MG63 (cell line): ENCODE results near the gene THAP7. TPM values are rescaled to one million over a fixed set of nuclear protein-coding genes. Genes with fewer than 3 reads are reported as not detected.
A peak's percentile ranks its signal among the peaks of the same experiment; 100 is the strongest.

Experiments
- DNase-seq: peaks from one replicate; pipeline ENCODE4 v3.0.0-alpha.2; 2020
- H3K27me3 ChIP-seq: fragments of 250-450 bp; sonication (Bioruptor Pico); 2 replicates; pipeline ENCODE4 v1.5.1; 2020; ENCODE audit warnings: mild to moderate bottlenecking, moderate library complexity
- H3K36me3 ChIP-seq: fragments of 250-450 bp; sonication (Bioruptor Pico); 2 replicates; pipeline ENCODE4 v1.5.1; 2020; ENCODE audit warnings: mild to moderate bottlenecking, moderate library complexity
- H3K4me3 ChIP-seq: fragments of 250-450 bp; sonication (Bioruptor Pico); 2 replicates; pipeline ENCODE4 v1.5.1; 2020; ENCODE audit warnings: mild to moderate bottlenecking, moderate library complexity
- H3K9me3 ChIP-seq: fragments of 250-450 bp; sonication (Bioruptor Pico); 2 replicates; pipeline ENCODE4 v1.5.1; 2020; ENCODE audit warnings: mild to moderate bottlenecking, moderate library complexity
- total RNA-seq: library from RNA; depleted of rRNA; stranded (reverse); fragments of >200 nt; shearing (Covaris generic); gene quantifications from 2 replicates; pipeline ENCODE4 v1.2.3, GENCODE V29; 2014; ENCODE audit warnings: low replicate concordance

THAP7 gene
- total RNA-seq, 1 experiment from 2014 or later: 46.5 TPM

DNA sequence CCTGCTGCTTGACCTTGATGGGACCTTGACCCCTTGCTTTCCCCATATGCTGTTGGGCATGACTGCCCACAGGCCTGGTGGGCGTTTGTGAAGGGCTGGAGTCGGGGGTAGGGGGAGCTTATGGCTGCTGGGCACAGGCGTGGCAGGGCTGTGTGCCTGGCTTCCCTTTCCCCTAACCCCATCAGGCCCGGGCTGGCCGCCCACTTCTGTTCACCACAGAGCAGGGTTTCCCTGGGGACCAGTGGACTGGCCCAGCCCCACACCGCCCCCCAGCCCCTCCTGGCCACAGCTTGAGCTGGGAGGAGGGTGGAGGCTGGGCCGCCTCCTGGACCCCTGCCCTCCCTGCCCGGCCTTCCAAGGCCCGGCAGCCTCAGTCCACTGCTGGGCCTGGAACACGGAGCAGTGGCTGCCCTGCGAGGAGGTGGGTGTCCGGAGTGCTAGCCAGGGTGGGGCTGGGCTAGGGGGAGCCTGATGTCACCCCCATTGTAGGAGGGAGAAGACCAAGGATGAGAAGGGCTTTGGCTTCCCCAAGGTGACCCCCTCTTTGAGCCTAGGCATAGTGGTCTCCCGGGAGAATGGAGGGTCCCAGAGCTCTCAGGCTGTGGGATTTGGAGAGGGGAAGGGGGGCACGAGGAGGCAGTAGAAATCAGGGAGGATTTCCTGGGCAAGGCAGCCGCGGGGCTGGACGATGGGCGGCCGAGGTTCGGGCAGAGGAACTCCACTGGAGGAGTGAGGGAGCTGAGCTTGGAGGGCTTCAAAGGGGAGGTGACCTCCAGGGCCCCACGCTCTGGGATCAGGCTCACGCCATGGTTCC is 34.8 kb downstream of the THAP7 start, which contains the start of gene AIFM3:
Gene AIFM3 (plus strand): TSS at position 373 of the 814 bp plus-strand sequence. CDS start 690 bp downstream, outside the sequence.
- H3K4me3 ChIP-seq: no peak within 1 kb of the TSS
- no peaks in the 10 kb centered on the region for H3K27me3 ChIP-seq
- no peaks in the 10 kb centered on the region for H3K9me3 ChIP-seq
- H3K36me3 ChIP-seq: no peaks in the 10 kb centered on the region
- DNase-seq: no peak

DNA sequence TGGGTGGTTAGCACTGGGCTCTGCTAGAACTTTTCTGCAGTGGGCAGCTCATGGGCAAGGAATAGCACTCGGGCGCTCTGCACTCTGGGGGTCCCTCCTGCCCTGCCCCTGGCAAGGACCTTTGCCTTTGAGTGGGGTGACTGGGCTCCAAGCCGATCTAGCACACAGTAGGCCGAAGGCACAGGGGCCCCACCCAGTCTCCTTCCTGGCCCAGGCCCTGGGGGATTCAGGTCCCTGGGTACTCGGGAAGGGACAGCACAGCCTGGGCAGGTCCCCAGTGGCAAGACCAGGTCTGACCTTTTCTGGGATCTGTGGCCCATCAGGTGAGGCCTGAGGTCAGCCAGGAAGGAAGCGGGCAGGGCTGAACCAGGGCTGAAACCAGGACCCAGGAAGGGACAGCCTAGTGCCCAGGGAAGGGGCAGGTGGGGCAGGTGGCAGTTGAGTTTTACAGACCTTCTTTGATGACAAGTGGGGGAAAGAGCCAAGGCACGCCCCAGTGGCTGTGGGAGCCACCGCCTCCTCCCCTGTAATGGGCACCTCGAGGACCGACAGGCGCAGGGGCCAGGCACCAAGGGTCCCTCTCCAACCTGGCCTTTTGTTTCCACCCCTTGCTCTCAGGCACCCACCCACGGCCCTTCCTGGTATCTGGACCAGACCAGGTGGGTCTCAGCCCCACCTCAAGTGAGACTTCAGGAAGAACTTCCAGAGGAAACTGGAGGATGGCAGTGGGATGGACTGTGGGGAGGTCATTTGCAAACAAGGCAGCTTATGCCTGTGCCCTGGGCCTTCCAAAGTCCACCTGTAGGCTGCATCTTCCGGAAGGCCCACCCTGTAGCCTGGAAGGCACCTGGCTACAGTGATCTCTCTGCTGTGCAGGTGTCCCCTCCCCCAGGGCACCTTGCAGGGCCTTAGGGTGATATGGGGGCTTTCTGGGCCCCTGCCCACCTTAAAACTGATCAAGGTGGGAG is 35.7 kb downstream of the THAP7 start:
- Histone ChIP-seq H3K9me3 (no peaks in the 10 kb centered on the region), H3K4me3 (no peak overlapping the region), H3K27me3 (no peaks in the 10 kb centered on the region), H3K36me3 (no peaks in the 10 kb centered on the region)
- DNase-seq: no peak

DNA sequence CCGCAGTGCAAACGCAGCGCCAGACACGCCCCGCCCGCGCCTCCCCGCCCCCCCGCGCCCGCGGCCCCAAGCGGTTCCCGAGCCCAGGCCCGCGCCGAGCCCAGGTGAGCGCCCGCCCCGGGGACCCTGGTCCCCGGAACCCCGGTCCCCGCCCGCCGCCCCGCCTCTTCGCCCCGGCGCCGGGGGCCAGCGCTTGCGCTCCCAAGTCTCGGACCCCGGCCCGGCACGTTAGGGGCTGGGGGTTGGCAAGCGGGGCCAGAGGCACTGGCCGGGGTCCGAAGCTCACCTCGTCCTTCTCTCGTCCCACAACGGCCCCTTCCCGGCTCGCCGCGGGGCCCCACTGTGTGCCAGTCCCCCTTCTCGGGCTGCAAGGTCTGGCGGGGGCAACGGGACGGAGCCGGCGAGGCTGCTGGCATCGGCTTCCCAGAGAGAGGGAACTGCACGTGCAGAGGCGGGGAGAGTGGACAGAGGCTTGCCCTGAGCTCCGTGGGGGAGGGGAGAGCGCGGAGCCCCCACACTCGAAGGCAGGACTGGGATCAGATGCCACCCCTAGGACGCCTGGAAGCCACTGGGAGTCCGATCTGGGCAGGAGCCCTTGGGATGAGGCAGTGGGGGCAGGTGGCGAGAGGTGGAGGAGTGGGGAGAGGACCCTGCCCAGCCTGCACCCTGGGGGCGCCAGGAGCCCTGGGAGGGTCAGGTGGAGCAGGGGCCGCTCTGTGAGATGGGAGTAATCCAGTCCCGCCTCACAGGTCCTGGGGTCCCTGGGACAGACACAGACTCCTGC is 36.6 kb downstream of the THAP7 start:
- no peaks in the 10 kb centered on the region for H3K9me3 ChIP-seq
- H3K4me3 ChIP-seq: no peak overlapping the region
- DNase-seq: no peak
- H3K27me3 ChIP-seq: no peaks in the 10 kb centered on the region
- H3K36me3 ChIP-seq: no peaks in the 10 kb centered on the region

DNA sequence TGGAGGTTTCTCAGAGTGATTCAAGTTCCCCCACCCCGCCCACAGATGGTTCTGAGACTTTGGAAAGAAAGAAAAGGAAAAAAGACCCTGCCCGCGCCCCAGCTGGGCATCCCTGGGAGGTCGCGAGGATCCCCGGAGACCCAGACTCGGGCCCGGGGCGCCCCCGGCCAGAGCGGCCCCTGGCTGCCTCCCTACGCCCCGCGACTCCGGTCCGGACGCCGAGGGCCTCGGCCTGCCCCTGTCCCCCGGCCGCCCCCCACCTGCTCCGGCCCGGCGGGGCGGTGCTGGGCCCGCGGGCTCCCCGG is 37.2 kb downstream of the THAP7 start:
- Histone ChIP-seq H3K36me3 (no peaks in the 10 kb centered on the region), H3K27me3 (no peaks in the 10 kb centered on the region), H3K9me3 (no peaks in the 10 kb centered on the region), H3K4me3 (no peak overlapping the region)
- DNase-seq: no peak

DNA sequence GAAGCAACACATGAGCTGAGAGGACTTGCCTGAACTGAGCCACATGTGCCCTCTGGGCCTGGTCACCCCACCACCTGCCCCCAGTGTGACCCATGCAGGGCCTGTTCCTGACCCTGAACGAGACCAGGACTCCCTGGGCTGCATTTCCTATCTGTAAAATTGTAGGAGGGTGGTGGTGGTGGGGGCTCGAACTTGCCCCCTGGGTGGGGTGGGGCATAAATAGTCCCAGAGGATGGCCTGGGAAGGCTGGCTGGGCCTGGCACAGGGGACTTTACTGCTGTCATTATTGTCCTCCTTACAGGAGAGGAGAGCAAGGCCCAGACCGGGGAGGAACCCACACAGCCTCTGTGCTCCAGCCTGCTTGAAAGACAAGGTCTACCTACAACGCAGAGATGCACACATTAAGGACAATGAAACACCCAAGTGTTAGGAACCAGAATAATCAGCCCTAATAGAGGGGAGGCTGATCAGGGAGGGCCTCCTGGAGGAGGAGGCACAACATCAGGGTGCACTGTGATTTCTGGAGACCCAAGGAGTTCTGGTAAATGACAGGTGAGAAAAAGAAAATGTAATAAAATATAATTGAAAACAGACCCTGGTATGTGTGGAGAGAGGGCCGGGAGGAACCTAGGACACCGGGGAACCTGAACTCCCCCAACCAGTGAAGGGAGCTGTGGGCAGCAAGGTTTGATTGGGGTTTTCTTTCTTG is 37.7 kb downstream of the THAP7 start:
- Histone ChIP-seq H3K9me3 (no peaks in the 10 kb centered on the region), H3K27me3 (no peaks in the 10 kb centered on the region), H3K4me3 (no peak overlapping the region), H3K36me3 (no peaks in the 10 kb centered on the region)
- DNase-seq: no peak

DNA sequence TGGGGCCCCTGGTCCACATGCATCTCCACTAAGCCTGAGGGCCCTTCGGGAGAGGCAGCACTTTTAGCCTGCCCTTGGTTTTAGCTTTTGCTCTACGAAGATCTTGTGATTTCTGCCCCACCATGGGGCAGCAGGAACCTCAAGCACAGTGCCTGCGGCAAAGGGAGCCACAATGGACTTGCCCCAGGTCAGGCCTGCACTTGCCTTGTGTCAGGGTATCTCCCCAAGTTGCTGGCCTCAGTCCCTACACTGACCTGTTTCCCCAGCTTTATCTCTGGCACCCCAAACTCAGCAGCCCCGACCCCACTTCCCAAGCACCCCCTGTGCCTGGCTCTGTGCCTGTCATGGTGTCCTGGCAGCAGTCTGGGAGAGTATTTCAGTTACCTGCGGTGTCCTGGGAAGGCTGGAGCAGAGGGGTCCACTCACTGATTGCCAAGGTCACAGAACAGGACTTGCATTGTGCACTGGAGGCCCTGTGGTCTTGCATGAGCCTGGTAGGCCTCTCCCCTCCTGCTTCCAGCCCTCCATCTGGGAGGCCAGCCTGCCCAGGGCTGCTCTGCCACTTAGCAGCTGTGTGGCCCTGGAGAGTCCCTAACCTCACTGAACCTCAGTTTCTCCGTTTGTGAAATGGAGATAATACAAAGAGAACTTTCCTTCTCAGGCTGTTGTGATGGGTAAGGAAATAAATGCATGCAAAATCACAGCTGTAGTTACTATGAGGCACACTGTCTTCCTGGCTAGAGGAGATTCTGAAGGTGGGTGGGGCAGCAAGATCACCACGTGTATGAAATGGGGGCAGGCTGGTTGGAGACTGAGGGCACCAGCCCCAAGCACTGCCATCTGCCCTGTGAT is 38.5 kb downstream of the THAP7 start:
- no peaks in the 10 kb centered on the region for H3K9me3 ChIP-seq
- no peaks in the 10 kb centered on the region for H3K27me3 ChIP-seq
- DNase-seq: no peak
- H3K4me3 ChIP-seq: no peak overlapping the region
- no peaks in the 10 kb centered on the region for H3K36me3 ChIP-seq

DNA sequence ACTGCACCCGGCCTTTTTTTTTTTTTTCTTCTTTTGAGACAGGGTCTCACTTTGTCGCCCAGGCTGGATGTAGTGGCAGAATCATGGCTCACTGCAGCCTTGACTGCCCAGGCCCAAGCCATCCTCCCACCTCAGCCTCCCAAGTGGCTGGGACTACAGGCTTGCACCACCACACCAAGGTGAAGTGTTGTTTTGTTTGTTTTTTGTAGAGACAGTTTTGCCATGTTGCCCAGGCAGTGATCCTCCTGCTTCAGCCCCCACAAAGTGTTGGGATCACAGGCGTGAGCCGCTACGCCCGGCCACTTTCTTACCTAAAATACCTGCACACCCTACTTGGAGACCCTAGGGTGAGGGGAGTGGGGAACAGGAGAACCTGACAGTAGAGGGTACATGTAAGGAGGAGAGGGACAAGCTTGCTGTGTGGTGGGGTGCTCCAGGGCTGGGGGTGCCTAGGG is 39.4 kb downstream of the THAP7 start:
- no peak for DNase-seq
- no peaks in the 10 kb centered on the region for H3K9me3 ChIP-seq
- H3K4me3 ChIP-seq: no peak overlapping the region
- no peaks in the 10 kb centered on the region for H3K36me3 ChIP-seq
- no peaks in the 10 kb centered on the region for H3K27me3 ChIP-seq

DNA sequence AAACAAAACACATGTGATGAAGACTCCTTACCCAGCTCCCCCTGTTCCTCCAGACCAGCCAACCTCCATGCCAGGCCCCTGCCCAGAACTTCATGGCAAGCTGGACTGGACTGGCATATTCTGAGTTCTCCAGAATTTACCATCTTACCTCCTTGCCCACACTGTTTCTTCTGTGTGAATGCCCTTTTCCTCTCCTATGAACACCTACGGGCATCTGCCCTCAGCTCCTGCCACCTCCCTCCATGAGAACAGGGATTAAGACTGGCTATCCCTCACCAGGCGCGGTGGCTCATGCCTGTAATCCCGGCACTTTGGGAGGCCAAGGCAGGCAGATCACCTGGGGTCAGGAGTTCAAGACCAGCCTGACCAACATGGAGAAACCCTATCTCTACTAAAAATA is 41.3 kb downstream of the THAP7 start:
- no peak for DNase-seq
- no peaks in the 10 kb centered on the region for H3K27me3 ChIP-seq
- no peaks in the 10 kb centered on the region for H3K36me3 ChIP-seq
- H3K9me3 ChIP-seq: no peaks in the 10 kb centered on the region
- no peak overlapping the region for H3K4me3 ChIP-seq

DNA sequence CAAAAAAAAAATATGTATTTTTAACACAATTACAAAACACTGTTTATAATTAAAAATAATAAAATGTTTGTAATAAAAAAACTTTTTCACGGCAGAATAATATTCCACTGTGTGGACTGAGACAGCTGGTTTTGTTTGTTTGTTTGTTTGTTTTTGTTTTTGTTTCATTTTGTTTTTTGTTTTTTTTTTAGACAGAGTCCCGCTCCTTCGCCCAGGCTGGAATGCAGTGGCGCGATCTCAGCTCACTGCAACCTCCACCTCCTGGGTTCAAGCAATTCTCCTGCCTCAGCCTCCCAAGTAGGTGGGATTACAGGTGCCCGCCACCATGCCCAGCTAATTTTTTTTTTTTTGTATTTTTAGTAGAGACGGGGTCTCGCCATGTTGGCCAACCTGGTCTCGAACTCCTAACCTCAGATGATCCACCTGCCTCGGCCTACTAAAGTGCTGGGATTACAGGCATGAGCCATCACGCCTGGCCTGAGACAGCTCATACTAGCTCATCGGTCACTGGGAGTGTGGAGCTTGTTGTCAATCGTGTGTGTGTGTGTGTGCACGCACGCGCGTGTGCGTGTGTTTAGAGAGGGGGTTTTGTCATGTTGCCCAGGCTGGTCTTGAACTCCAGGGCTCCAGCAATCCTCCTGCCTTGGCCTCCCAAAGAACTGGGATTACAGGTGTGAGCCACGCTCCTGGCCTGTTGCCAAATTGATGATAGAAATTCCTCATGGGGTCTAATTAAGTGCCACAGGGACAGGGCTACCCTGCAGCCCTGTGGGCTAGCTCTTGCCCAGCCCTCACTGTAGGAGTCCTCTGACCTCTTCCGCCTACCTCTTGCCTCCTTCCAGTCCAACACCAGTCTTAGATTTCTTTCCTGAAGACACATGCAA is 42.1 kb downstream of the THAP7 start:
- no peaks in the 10 kb centered on the region for H3K36me3 ChIP-seq
- DNase-seq: no peak
- H3K4me3 ChIP-seq: no peak overlapping the region
- no peaks in the 10 kb centered on the region for H3K9me3 ChIP-seq
- H3K27me3 ChIP-seq: no peaks in the 10 kb centered on the region

DNA sequence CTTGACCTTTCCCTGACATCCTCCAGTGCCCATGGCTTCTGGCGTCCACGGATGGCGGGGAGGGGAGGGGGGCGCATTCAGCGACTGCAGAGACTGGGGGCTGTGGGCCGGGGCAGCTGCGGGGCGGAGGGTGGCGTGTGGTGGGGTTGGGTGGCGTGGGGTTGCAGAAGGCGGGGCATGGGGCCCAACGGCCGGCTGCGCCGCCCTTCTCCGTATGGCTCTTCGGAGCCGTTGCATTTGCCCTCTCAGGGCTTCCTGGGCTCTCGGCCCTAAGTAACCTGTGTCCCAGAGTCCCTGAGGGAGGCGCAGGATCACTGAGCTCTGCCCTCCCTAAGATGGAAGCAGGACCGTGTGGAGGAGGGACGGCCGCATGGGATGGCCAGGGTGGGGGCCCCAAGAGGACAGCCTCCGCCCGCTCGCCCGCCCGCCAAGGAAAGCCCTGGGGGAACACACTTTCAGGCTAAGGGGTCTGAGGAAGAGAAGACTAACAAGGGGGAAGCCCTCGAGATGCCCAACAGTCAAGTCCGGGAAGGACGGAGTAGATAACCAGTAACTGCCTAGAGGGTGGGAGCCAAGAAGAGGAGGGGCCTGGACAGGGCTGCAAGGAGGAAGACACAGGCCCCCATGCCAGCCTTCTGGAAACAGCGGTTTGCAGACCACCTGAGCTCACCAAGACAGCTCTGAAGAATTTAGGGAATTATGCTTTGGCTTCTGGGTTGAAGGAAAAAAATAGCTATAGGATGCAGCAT is 44.1 kb downstream of the THAP7 start:
- Histone ChIP-seq H3K9me3 (no peaks in the 10 kb centered on the region), H3K4me3 (no peak overlapping the region), H3K27me3 (no peaks in the 10 kb centered on the region), H3K36me3 (peaks cover 14% of the 10 kb centered on the region)
- no peak for DNase-seq

DNA sequence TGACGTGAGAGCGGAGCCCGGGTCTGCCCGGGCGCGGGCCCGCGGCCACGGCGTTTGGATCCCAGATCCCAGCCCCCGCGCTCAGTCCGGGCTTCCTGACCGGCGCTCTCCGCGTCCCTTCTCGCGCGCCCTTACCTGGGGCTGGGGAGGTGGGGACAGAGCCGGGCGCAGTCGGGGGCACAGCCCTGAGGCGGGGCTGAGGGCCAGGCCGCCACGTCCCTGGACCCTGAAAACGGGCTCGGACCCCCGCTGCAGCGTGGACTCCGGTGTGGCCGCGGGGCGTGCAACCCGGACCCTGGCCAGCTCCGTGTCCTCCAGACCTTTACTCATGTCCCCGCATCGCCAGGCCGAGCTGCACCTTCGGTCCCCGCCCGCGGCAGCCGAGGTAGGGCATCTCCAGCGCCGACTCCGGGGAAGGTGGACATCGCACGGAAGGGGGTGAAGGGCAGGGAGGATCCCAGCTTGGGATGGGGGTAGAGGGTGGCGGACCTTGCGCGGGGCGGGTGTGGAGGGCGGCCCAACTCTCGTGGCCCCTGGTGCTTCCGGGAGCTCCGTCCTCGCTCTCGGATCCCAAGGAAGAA is 44.7 kb downstream of the THAP7 start:
- Histone ChIP-seq H3K36me3 (peaks cover 21% of the 10 kb centered on the region), H3K9me3 (no peaks in the 10 kb centered on the region), H3K4me3 (no peak overlapping the region), H3K27me3 (no peaks in the 10 kb centered on the region)
- no peak for DNase-seq

DNA sequence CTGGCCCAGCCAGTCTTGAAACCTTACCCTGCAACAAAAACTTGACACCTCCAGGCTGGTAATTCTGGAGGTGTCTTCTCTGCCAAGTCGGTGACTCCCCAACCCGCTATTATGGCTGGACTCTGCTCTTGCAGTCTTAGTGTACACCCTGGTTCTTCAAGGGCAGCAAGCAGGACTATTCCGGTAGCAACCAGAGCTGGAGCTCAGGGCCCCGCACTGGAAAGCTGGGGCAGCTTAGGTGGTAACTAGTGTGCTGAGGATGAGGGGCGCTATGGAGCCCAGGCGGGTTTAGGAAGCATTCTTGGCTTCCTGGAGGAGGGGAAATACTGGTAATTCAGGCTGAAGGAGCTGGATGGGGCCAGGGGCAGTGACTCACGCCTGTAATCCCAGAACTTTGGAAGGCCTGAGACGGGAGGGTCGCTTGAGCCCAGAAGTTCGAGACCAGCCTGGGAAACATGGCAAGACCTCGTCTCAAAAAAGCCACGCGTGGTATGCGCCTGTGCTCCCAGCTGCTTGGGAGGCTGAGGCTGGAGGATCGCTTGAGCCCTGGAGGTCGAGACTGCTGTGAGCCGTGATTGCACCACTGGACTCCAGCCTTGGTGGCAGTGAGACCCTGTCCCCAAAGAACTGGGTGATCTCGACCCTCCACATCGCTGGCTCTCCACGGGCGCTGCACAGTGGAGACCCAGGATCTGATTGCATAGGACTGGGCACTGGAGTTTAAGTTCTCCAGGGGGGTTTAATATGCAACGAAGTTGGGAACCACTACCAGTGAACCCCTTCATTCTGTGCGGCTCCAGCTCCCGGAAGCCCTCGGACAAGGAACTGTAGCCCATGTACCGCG is 45.4 kb downstream of the THAP7 start:
- no peaks in the 10 kb centered on the region for H3K27me3 ChIP-seq
- H3K9me3 ChIP-seq: no peaks in the 10 kb centered on the region
- DNase-seq: peak; percentile 58
- no peak overlapping the region for H3K4me3 ChIP-seq
- peaks cover 28% of the 10 kb centered on the region for H3K36me3 ChIP-seq

DNA sequence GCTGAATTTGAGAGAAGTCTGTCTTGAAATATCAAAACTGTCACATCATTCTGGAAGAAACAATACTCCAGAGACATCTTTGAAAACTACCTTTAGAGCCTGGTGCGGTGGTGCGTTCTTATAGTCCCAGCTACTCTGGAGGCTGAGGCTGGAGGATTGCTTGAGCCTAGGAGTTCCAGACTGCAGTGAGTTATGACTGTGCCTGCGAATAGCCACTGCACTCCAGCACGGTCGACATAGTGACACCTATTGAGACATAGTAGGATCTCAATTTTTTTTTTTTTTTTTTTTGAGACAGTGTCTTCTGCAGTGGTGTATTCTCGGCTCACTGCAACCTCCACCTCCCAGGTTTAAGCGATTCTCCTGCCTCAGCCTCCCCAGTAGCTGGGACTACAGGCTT is 46.4 kb downstream of the THAP7 start:
- no peaks in the 10 kb centered on the region for H3K27me3 ChIP-seq
- H3K36me3 ChIP-seq: peaks cover 37% of the 10 kb centered on the region
- H3K4me3 ChIP-seq: no peak overlapping the region
- DNase-seq: no peak
- H3K9me3 ChIP-seq: no peaks in the 10 kb centered on the region
